Liver (tissue), 9 donors: ENCODE data around the gene PRKD1. TPM values are rescaled to one million over a fixed set of nuclear protein-coding genes. Genes with fewer than 3 reads are reported as not detected.

ENCODE experiments used
- DNase-seq: peaks from one replicate; pipeline ENCODE4 v3.0.0-alpha.2; 2017; ENCODE audit warnings: low spot score
- H3K27ac ChIP-seq, 2 donors: one replicate each; pipeline ENCODE4 v1.7.0; 2013; ENCODE audit warnings: inconsistent platforms in 2 of 2, low read length in 2 of 2, control low read depth in 1 of 2, low read depth in 1 of 2, mild to moderate bottlenecking in 1 of 2
- H3K27me3 ChIP-seq, 4 donors: one replicate each; pipeline versions ENCODE4 v1.6.1 to v1.7.0; 2013; ENCODE audit warnings: low read length in 3 of 4, inconsistent platforms in 1 of 4, mild to moderate bottlenecking in 1 of 4, moderate library complexity in 1 of 4; ENCODE audit not compliant: control insufficient read depth in 4 of 4, insufficient read depth in 4 of 4
- H3K36me3 ChIP-seq, 4 donors: one replicate each; pipeline versions ENCODE4 v1.6.1 to v1.7.0; 2013; ENCODE audit warnings: low read length in 3 of 4, mild to moderate bottlenecking in 3 of 4, low read depth in 1 of 4, moderate library complexity in 1 of 4; ENCODE audit not compliant: control insufficient read depth in 4 of 4, insufficient read depth in 3 of 4
- H3K4me1 ChIP-seq, 4 donors: one replicate each; pipeline versions ENCODE4 v1.6.1 to v1.7.0; 2013; ENCODE audit warnings: low read length in 3 of 4, mild to moderate bottlenecking in 3 of 4, moderate library complexity in 1 of 4; ENCODE audit not compliant: control insufficient read depth in 4 of 4, insufficient read depth in 4 of 4
- H3K4me3 ChIP-seq, 3 donors: one replicate each; pipeline versions ENCODE4 v1.6.1 to v1.7.0; 2013; ENCODE audit warnings: low read length in 3 of 3, control low read depth in 1 of 3, low read depth in 1 of 3, mild to moderate bottlenecking in 1 of 3
- H3K9ac ChIP-seq, 2 donors: one replicate each; pipeline ENCODE4 v1.7.0; 2013; ENCODE audit warnings: low read length in 2 of 2, mild to moderate bottlenecking in 2 of 2, moderate library complexity in 2 of 2, control low read depth in 1 of 2, low read depth in 1 of 2
- H3K9me3 ChIP-seq, 4 donors: one replicate each; pipeline versions ENCODE4 v1.6.1 to v1.7.0; 2013; ENCODE audit warnings: low read length in 3 of 4; ENCODE audit not compliant: control insufficient read depth in 4 of 4
- ATF3 ChIP-seq: IDR thresholded peaks from 2 replicates; pipeline ENCODE4 v1.6.1; 2016; ENCODE audit warnings: antibody characterized with exemption
- FOXA1 ChIP-seq: IDR thresholded peaks from 2 replicates; pipeline ENCODE4 v1.6.1; 2016; ENCODE audit warnings: antibody characterized with exemption
- GABPA ChIP-seq, 2 donors: IDR thresholded peaks in 1 of 2; conservative IDR thresholded peaks in 1 of 2; 2 replicates each; pipeline ENCODE4 v1.6.1; 2016; ENCODE audit warnings: antibody characterized with exemption in 2 of 2, mild to moderate bottlenecking in 1 of 2, moderate library complexity in 1 of 2
- HNF4A ChIP-seq, 2 donors: conservative IDR thresholded peaks; 2 replicates each; pipeline ENCODE4 v1.6.1; 2016; ENCODE audit warnings: antibody characterized with exemption in 2 of 2, mild to moderate bottlenecking in 2 of 2
- HNF4G ChIP-seq: IDR thresholded peaks from 2 replicates; pipeline ENCODE4 v1.6.1; 2016; ENCODE audit warnings: antibody characterized with exemption
- MAX ChIP-seq: IDR thresholded peaks from 2 replicates; pipeline ENCODE4 v1.6.1; 2016; ENCODE audit warnings: antibody characterized with exemption
- NR2F2 ChIP-seq: IDR thresholded peaks from 2 replicates; pipeline ENCODE4 v1.6.1; 2016; ENCODE audit warnings: antibody characterized with exemption
- RAD21 ChIP-seq, 2 donors: IDR thresholded peaks; 2 replicates each; pipeline ENCODE4 v1.6.1; 2016; ENCODE audit warnings: antibody characterized with exemption in 2 of 2, mild to moderate bottlenecking in 2 of 2
- REST ChIP-seq: IDR thresholded peaks from 2 replicates; pipeline ENCODE4 v1.6.1; 2016; ENCODE audit warnings: antibody characterized with exemption, mild to moderate bottlenecking
- RXRA ChIP-seq, 2 donors: IDR thresholded peaks; 2 replicates each; pipeline ENCODE4 v1.6.1; 2017 to 2018; ENCODE audit warnings: antibody characterized with exemption in 2 of 2, mild to moderate bottlenecking in 1 of 2
- SP1 ChIP-seq: IDR thresholded peaks from 2 replicates; pipeline ENCODE4 v1.6.1; 2018; ENCODE audit warnings: antibody characterized with exemption, mild to moderate bottlenecking
- TAF1 ChIP-seq: conservative IDR thresholded peaks from 2 replicates; pipeline ENCODE4 v1.6.1; 2016; ENCODE audit warnings: antibody characterized with exemption, mild to moderate bottlenecking
- YY1 ChIP-seq: IDR thresholded peaks from 2 replicates; pipeline ENCODE4 v1.6.1; 2016; ENCODE audit warnings: antibody characterized with exemption, mild to moderate bottlenecking
- ZBTB33 ChIP-seq: IDR thresholded peaks from 2 replicates; pipeline ENCODE4 v1.6.1; 2016; ENCODE audit warnings: antibody characterized with exemption
- WGBS: extraction: QIAGEN DNeasy Blood & Tissue Kit; methylation state at CpG from one replicate; pipeline ENCODE4 v1.1.7; 2013; 5-methylcytosine and 5-hydroxymethylcytosine counted together
- polyA plus RNA-seq, 2 donors: library from polyadenylated mRNA; stranded (reverse) in 1 of 2; unstranded in 1 of 2; fragments of 200-250 nt in 1 of 2; fragments of >200 nt in 1 of 2; fragmentation: Nextera tagmentation in 1 of 2; extraction: Ambion mirVana in 1 of 2; gene quantifications; one replicate each; pipeline versions ENCODE4 v1.2.1 to v1.2.3, GENCODE V29; 2013 to 2015
- total RNA-seq, 2 donors: library from RNA; depleted of rRNA; stranded (reverse); fragments of >200 nt; gene quantifications; one replicate each; pipeline ENCODE4 v1.2.3, GENCODE V29; 2014
- donor health status: healthy.
- donor health status: healthy.
- donor health status: healthy.
- donor health status: healthy.
- donor health status: healthy.

The PRKD1 gene
- total and polyA plus RNA-seq, 4 donors = 0.85 to 5.0 (median 0.99) TPM

- TF ChIP-seq TAF1 (no peak), FOXA1 (no peak)
Measured at GRCh38 chr14:29885988-29886387, 41.7 kb downstream of the PRKD1 start.

GRCh38 chr14:29868000-29868399 is 59.6 kb downstream of the PRKD1 start:
- TF ChIP-seq YY1 = no peak
- no peak for TF ChIP-seq ATF3
- TF ChIP-seq RXRA (IDR thresholded peaks at IDR 0.05) = no peak
- TF ChIP-seq HNF4A (conservative IDR thresholded peaks at IDR 0.05) = no peak
- TF ChIP-seq RAD21 (IDR thresholded peaks at IDR 0.05) = no peak
- TF ChIP-seq SP1 = no peak
- no peak for TF ChIP-seq NR2F2
- no peak for TF ChIP-seq FOXA1
- TF ChIP-seq HNF4G = no peak
- no peak for TF ChIP-seq REST
- no peak for TF ChIP-seq MAX
- no peak for TF ChIP-seq ZBTB33
- Histone ChIP-seq H3K9ac (no peak overlapping the region), H3K27ac (no peak overlapping the region), H3K4me3 (no peak overlapping the region), H3K4me1 (no peaks in the 10 kb centered on the region), H3K9me3 (no peaks in the 10 kb centered on the region), H3K36me3 (no peaks in the 10 kb centered on the region), H3K27me3 (peaks cover 0 to 3% (median 0%) of the 10 kb centered on the region in 4 donors)
- 74% methylated on average over 3 of the region's 3 CpGs for WGBS
- DNase-seq = no peak

More at GRCh38 chr14:29885988-29886387, 41.7 kb downstream of the PRKD1 start:
- Histone ChIP-seq H3K9me3 (no peaks in the 10 kb centered on the region), H3K27me3 (no peaks in the 10 kb centered on the region), H3K36me3 (no peaks in the 10 kb centered on the region), H3K27ac (no peak overlapping the region), H3K9ac (no peak overlapping the region), H3K4me1 (no peaks in the 10 kb centered on the region), H3K4me3 (no peak overlapping the region)
- DNase-seq = no peak
- 82% methylated on average over 5 of the region's 5 CpGs for WGBS

GRCh38 chr14:29865299-29865698 is 62.3 kb downstream of the PRKD1 start:
- WGBS = 76% methylated on average over 2 of the region's 2 CpGs
- no peaks in the 10 kb centered on the region for H3K27me3 ChIP-seq
- no peak overlapping the region for H3K4me3 ChIP-seq
- H3K4me1 ChIP-seq = no peaks in the 10 kb centered on the region
- H3K9ac ChIP-seq = no peak overlapping the region
- DNase-seq = no peak
- H3K9me3 ChIP-seq = no peaks in the 10 kb centered on the region
- no peaks in the 10 kb centered on the region for H3K36me3 ChIP-seq
- TF ChIP-seq TAF1 = no peak
- TF ChIP-seq REST = no peak
- no peak for TF ChIP-seq YY1
- TF ChIP-seq SP1 = no peak
- no peak for TF ChIP-seq MAX
- TF ChIP-seq GABPA (IDR thresholded peaks at IDR 0.05 in 1 of 2, conservative IDR thresholded peaks at IDR 0.05 in 1 of 2) = no peak
- no peak for TF ChIP-seq FOXA1
- no peak for TF ChIP-seq RXRA (IDR thresholded peaks at IDR 0.05)
- H3K27ac ChIP-seq = no peak overlapping the region
